Activated T-helper 17 cell treated with anti-CD3 and anti-CD28 coated beads, Interleukin-2, amount 50 U/mL, for 72 hours (primary cell): ENCODE measurements around the gene CLDN1. TPM values are rescaled to one million over a fixed set of nuclear protein-coding genes. Genes with fewer than 3 reads are reported as not detected.

Experiments used
- ATAC-seq: fragments of 150-1000 bp; cut with Tn5 transposase; replicated peaks from 2 replicates; pipeline ENCODE4 v1.10.0; 2021; ENCODE audit warnings: mild to moderate bottlenecking, moderate library complexity
- H3K27ac Mint-ChIP-seq: one replicate; pipeline ENCODE4 v1.8.0; 2022; ENCODE audit warnings: mixed read lengths
- H3K27me3 Mint-ChIP-seq: one replicate; pipeline ENCODE4 v1.8.0; 2022; ENCODE audit warnings: mixed read lengths
- H3K36me3 Mint-ChIP-seq: one replicate; pipeline ENCODE4 v1.8.0; 2022; ENCODE audit warnings: low read depth, mild to moderate bottlenecking, mixed read lengths
- H3K4me1 Mint-ChIP-seq: one replicate; pipeline ENCODE4 v1.8.0; 2022; ENCODE audit warnings: mixed read lengths
- H3K4me3 Mint-ChIP-seq: one replicate; pipeline ENCODE4 v1.8.0; 2022; ENCODE audit warnings: mild to moderate bottlenecking, mixed read lengths
- H3K9me3 Mint-ChIP-seq: one replicate; pipeline ENCODE4 v1.8.0; 2022; ENCODE audit warnings: mixed read lengths
- total RNA-seq, 2 donors: library from RNA; stranded (reverse); gene quantifications; one replicate each; pipeline ENCODE4 v1.2.3, GENCODE V29; 2022

The CLDN1 gene
- total RNA-seq, 2 donors from 2014 or later = 0.11 to 0.61 TPM

GRCh38 chr3:190319660-190320059 is 2.6 kb downstream of the CLDN1 start:
- H3K4me3 Mint-ChIP-seq = no peak overlapping the region
- H3K36me3 Mint-ChIP-seq = no peaks in the 10 kb centered on the region
- no peak overlapping the region for H3K27ac Mint-ChIP-seq

DNA sequence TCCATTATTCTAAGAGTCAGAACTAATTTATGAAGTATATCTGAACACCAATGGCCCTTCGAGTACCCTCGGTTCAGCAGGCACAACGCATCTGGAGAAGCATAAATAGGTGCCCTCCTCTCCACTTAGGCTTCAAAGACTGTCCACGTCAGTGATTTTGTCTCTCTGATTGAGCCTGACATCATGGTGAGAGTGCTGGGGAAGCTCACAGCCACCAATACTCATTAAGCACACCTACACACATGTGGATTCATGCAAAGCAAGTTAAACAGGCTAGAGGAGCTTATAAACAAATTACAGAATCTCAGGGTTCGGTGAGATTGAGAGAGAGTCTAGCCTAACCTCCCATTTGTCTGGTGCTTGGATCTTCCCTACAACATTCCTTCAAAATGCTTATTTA is 3.6 kb downstream of the CLDN1 start:
- peak; percentile 50 for ATAC-seq
- Mint-ChIP-seq H3K4me1 (peaks cover 7% of the 10 kb centered on the region), H3K27me3 (peaks cover 44% of the 10 kb centered on the region), H3K9me3 (no peaks in the 10 kb centered on the region), H3K4me3 (no peak overlapping the region), H3K36me3 (no peaks in the 10 kb centered on the region), H3K27ac (no peak overlapping the region)

More at GRCh38 chr3:190319660-190320059, 2.6 kb downstream of the CLDN1 start:
- Mint-ChIP-seq H3K9me3 (no peaks in the 10 kb centered on the region), H3K27me3 (peaks cover 46% of the 10 kb centered on the region), H3K4me1 (peaks cover 7% of the 10 kb centered on the region)
- peak; percentile 79 for ATAC-seq

DNA sequence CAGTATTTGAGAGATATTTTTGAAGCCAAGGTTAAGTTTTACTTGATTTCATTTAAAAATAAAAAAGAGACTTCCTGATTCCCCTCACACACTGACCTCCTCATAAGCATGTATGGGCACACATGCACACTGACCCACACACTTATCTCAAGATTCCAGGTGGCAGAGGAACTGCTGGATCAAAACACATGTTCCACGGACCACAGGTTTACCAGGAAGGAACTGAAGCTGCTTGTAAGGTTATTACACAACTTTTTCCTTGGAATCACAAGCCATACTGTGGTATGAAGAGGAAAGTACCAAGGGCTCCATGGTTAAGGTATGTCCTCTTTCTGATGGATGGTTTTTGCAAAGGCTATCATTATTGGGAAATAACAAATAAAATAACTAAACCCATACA is 7.5 kb downstream of the CLDN1 start:
- no peaks in the 10 kb centered on the region for H3K9me3 Mint-ChIP-seq
- peaks cover 22% of the 10 kb centered on the region for H3K27me3 Mint-ChIP-seq
- H3K4me3 Mint-ChIP-seq = no peak overlapping the region
- H3K4me1 Mint-ChIP-seq = no peaks in the 10 kb centered on the region
- no peak for ATAC-seq
- H3K27ac Mint-ChIP-seq = no peak overlapping the region
- H3K36me3 Mint-ChIP-seq = no peaks in the 10 kb centered on the region

- Mint-ChIP-seq H3K27ac (no peak overlapping the region), H3K4me1 (no peaks in the 10 kb centered on the region), H3K9me3 (no peaks in the 10 kb centered on the region), H3K27me3 (no peaks in the 10 kb centered on the region), H3K4me3 (no peak overlapping the region), H3K36me3 (no peaks in the 10 kb centered on the region)
- no peak for ATAC-seq
Measured at GRCh38 chr3:190309414-190309813, 12.8 kb downstream of the CLDN1 start.

DNA sequence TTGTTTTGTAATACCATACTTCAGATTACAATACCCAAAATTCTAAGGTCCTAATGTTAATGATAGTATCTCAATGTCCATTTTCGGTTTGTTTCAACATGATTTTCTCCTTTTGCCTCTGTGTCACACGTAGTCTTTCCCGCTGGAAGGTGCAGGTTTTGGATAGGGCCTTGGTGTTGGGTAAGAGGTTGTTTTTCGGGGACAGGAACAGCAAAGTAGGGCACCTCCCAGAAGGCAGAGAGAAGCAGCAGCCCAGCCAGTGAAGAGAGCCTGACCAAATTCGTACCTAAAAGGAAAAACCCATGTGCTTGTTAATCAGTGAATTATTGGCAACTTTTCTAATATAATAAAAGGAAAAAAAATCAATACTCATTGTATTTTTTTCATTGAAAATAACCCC is 14.1 kb downstream of the CLDN1 start:
- Mint-ChIP-seq H3K27me3 (no peaks in the 10 kb centered on the region), H3K36me3 (no peaks in the 10 kb centered on the region), H3K4me3 (no peak overlapping the region), H3K4me1 (no peaks in the 10 kb centered on the region), H3K27ac (no peak overlapping the region), H3K9me3 (no peaks in the 10 kb centered on the region)
- no peak for ATAC-seq

DNA sequence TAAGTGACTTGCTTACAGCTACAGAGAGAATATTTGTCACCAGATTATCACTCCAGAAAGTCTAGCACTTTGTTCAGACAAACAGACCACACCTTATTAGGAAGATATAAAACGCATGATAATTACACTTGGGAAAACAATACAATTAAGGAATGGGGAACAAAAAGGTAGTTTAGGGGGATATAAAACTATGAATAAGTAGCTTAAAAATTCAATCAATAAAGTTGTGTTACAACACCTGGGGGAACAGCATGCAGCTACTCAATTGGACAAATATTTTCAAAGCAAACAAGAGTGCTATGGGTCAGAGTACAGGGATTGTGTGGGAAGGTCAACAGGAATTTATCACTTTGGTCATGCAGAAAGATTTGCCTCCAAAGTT is 15.1 kb downstream of the CLDN1 start:
- Mint-ChIP-seq H3K4me1 (no peaks in the 10 kb centered on the region), H3K4me3 (no peak overlapping the region), H3K36me3 (no peaks in the 10 kb centered on the region), H3K27ac (no peak overlapping the region), H3K27me3 (no peaks in the 10 kb centered on the region), H3K9me3 (no peaks in the 10 kb centered on the region)
- no peak for ATAC-seq

- H3K9me3 Mint-ChIP-seq = no peaks in the 10 kb centered on the region
- H3K27ac Mint-ChIP-seq = no peak overlapping the region
- peaks cover 2% of the 10 kb centered on the region for H3K27me3 Mint-ChIP-seq
- no peaks in the 10 kb centered on the region for H3K36me3 Mint-ChIP-seq
- no peak overlapping the region for H3K4me3 Mint-ChIP-seq
- ATAC-seq = peak; percentile 90
- H3K4me1 Mint-ChIP-seq = peaks cover 4% of the 10 kb centered on the region
Measured at GRCh38 chr3:190306513-190307163, 15.6 kb downstream of the CLDN1 start.

DNA sequence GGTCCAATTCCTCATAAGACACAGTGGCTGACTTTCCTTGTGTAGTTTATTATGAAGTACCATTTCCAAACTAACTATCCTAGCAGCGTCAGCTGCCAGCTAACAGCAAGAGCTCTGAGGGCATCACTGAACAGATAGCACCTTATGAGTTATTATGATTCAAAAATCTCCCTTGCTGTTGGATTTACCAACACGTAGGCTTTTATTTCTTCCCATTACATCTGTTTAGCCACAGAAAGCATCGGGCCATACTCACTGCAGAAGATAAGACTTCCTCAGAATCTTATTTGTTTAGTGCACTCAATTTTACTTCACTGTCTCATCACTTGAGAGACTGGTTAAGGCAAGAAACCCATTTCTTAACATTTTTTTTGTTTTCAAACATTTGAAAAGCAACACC is 16.2 kb downstream of the CLDN1 start:
- Mint-ChIP-seq H3K27ac (no peak overlapping the region), H3K4me1 (peaks cover 6% of the 10 kb centered on the region), H3K36me3 (no peaks in the 10 kb centered on the region), H3K4me3 (no peak overlapping the region), H3K9me3 (no peaks in the 10 kb centered on the region), H3K27me3 (peaks cover 5% of the 10 kb centered on the region)
- ATAC-seq = no peak

DNA sequence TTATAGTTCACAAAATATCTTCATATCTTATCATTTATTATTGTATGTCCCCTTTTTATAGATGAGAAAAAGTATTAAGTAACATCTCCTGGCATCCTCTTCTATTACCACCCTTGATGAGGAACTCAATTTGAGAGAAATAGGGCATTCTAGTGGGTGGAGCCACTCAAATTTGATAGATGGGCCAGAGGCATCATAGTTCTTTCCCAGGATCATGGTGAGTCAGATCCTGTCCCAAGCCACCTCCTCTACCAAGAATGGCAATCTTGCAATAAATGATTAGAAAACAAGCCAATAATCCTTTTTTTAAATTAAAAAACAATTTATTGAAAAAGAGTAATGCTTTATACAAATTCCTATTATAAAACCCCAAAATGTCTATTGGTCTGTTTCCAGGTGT is 16.8 kb downstream of the CLDN1 start:
- Mint-ChIP-seq H3K36me3 (no peaks in the 10 kb centered on the region), H3K9me3 (no peaks in the 10 kb centered on the region), H3K4me3 (no peak overlapping the region), H3K27ac (no peak overlapping the region), H3K4me1 (peaks cover 6% of the 10 kb centered on the region), H3K27me3 (peaks cover 8% of the 10 kb centered on the region)
- no peak for ATAC-seq

- no peak overlapping the region for H3K4me3 Mint-ChIP-seq
- H3K4me1 Mint-ChIP-seq = peaks cover 6% of the 10 kb centered on the region
- H3K9me3 Mint-ChIP-seq = no peaks in the 10 kb centered on the region
- peaks cover 16% of the 10 kb centered on the region for H3K27me3 Mint-ChIP-seq
- no peak for ATAC-seq
- no peak overlapping the region for H3K27ac Mint-ChIP-seq
- no peaks in the 10 kb centered on the region for H3K36me3 Mint-ChIP-seq
Measured at GRCh38 chr3:190303884-190304283, 18.4 kb downstream of the CLDN1 start.

DNA sequence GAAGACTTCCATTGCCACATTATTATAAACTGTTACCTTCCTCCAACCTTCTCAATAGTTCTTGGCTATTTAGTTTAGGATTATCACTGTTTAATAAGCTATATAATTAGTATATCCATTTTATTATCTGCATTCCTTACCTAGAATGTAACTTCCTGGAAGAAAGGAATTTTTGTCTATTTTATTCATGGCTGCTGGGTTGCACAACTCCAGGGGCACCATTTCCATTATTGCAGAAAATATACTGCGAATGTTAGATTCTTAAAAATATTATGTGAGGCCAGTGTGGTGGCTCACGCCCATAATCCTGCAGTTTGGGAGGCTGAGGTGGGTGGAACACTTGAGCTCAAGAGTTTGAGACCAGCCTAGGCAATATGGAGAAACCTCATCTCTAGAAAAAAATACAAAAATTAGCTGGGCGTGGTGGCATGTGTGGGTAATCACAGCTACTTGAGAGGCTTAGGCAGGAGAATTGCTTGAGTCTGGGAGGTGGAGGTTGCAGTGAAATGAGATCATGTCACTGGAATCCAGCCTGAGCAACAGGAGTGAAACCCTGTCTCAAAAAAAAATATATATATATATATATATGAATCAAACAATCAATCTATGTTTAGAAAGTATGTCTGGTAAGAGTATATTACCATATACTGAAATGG is 19.9 kb downstream of the CLDN1 start:
- peaks cover 16% of the 10 kb centered on the region for H3K27me3 Mint-ChIP-seq
- H3K36me3 Mint-ChIP-seq = no peaks in the 10 kb centered on the region
- H3K4me3 Mint-ChIP-seq = no peak overlapping the region
- no peak overlapping the region for H3K27ac Mint-ChIP-seq
- H3K9me3 Mint-ChIP-seq = no peaks in the 10 kb centered on the region
- peaks cover 6% of the 10 kb centered on the region for H3K4me1 Mint-ChIP-seq
- ATAC-seq = no peak

DNA sequence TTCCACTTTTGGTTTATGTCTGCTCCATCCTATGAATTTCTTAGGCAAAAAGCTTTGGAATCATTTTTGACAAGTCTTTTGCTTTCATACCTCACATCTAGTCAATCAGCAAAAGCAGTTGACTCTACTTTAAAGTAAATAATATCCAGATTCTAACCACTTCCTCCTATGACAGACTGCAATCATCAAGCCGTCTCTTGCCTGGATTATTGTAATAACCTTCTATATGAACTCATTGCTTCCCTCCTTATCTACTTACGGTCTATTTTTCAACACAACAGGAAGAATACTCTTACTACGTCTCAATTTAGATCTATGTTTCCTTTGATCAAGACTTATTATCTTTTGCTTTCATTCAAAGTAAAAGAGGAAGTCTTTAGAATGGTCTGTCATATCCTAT is 20.7 kb downstream of the CLDN1 start:
- H3K9me3 Mint-ChIP-seq = no peaks in the 10 kb centered on the region
- H3K27me3 Mint-ChIP-seq = peaks cover 16% of the 10 kb centered on the region
- H3K27ac Mint-ChIP-seq = peak overlapping the region; percentile 7
- ATAC-seq = no peak
- peaks cover 6% of the 10 kb centered on the region for H3K4me1 Mint-ChIP-seq
- peak overlapping the region; percentile 2 for H3K4me3 Mint-ChIP-seq
- no peaks in the 10 kb centered on the region for H3K36me3 Mint-ChIP-seq

GRCh38 chr3:190299969-190300368 is 22.3 kb downstream of the CLDN1 start:
- Mint-ChIP-seq H3K4me1 (peaks cover 6% of the 10 kb centered on the region), H3K4me3 (no peak overlapping the region), H3K9me3 (no peaks in the 10 kb centered on the region), H3K27me3 (peaks cover 16% of the 10 kb centered on the region), H3K27ac (no peak overlapping the region), H3K36me3 (no peaks in the 10 kb centered on the region)
- ATAC-seq = no peak

DNA sequence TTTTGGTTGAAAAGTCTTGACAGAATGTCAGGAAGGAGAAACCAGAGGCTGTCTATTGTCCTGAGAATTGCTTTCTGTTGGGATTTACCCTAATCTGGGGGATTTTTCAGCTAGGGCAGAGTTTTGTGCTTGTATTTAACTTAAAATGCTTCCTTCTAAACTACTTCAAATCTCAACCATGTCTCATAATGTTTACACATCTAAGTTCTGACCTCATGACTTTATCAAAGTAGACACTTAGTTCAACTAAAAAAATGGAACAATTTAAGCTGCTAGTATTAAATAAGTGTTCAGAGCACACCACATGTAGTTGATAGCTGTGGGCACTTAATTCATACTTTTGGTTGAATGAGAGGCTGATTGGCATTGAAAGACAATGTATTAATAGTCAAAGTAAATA is 28.2 kb downstream of the CLDN1 start:
- H3K4me3 Mint-ChIP-seq = no peak overlapping the region
- peaks cover 3% of the 10 kb centered on the region for H3K27me3 Mint-ChIP-seq
- H3K4me1 Mint-ChIP-seq = no peaks in the 10 kb centered on the region
- H3K27ac Mint-ChIP-seq = no peak overlapping the region
- H3K9me3 Mint-ChIP-seq = peaks cover 5% of the 10 kb centered on the region
- ATAC-seq = no peak
- H3K36me3 Mint-ChIP-seq = no peaks in the 10 kb centered on the region

DNA sequence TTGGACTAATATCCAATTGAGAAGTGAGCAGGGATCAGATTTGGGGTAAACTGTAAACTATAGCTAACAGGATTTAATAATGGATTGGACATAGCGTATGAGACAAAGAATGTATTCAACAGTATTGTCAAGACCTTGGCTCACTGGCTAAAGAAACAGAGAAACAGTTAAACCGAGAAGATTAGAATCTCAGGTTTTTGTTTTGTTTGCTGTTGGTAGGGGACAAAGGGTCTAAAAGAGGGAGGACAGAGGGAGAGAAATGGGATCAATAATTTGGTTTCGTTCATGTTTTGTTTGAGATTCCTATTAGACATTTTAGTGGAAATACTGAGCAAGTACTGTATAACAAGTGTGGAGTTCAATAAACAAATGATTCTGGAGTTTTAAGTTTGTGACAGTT is 28.6 kb downstream of the CLDN1 start:
- H3K4me1 Mint-ChIP-seq = no peaks in the 10 kb centered on the region

More for the DNA sequence above, 28.6 kb downstream of the CLDN1 start:
- H3K27ac Mint-ChIP-seq = no peak overlapping the region
- no peak overlapping the region for H3K4me3 Mint-ChIP-seq
- no peaks in the 10 kb centered on the region for H3K36me3 Mint-ChIP-seq
- peaks cover 5% of the 10 kb centered on the region for H3K9me3 Mint-ChIP-seq
- no peak for ATAC-seq
- peaks cover 3% of the 10 kb centered on the region for H3K27me3 Mint-ChIP-seq
